ENCODE results near the gene NME4. TPM values are rescaled to one million over a fixed set of nuclear protein-coding genes. Genes with fewer than 3 reads are reported as not detected.

The NME4 gene
- polyA plus RNA-seq, 1 of the 3 experiments (the other 2 are of a cell fraction): 509 TPM

DNA sequence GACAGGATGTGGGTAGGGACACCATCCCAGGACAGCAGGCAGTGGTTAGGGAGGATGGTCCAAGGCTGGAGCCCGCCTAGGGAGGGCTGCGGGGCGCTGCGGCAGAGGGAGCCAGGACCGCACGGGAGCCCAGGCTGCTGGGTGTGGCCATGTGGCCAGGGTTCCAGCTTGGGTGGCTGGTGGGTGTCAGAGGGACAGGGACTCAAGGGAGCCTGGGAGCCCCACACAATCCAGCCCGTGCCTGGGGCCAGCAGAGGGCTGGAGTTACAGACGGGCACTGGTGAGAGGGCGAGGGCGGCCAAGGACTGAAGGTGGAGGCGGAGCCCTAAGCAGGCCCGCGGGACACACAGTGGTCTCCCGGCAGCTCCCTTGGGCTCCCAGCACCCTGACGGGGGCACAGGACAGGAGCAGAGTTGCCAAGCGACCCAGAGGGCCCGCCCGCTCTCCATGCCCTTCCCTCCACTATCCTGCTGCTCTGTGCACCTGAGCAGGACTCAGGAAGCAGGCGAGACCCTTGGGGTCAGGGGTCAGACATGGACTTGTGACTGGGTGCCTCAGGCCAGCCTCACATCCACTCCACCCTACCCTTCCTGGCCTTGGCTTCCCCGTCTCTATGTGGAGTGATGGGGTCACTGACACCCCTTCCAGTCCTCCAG, 33.8 kb upstream of the NME4 start:
- TF ChIP-seq, protein P1, sequence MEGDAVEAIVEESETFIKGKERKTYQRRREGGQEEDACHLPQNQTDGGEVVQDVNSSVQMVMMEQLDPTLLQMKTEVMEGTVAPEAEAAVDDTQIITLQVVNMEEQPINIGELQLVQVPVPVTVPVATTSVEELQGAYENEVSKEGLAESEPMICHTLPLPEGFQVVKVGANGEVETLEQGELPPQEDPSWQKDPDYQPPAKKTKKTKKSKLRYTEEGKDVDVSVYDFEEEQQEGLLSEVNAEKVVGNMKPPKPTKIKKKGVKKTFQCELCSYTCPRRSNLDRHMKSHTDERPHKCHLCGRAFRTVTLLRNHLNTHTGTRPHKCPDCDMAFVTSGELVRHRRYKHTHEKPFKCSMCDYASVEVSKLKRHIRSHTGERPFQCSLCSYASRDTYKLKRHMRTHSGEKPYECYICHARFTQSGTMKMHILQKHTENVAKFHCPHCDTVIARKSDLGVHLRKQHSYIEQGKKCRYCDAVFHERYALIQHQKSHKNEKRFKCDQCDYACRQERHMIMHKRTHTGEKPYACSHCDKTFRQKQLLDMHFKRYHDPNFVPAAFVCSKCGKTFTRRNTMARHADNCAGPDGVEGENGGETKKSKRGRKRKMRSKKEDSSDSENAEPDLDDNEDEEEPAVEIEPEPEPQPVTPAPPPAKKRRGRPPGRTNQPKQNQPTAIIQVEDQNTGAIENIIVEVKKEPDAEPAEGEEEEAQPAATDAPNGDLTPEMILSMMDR (IDR thresholded peaks at IDR 0.05): no peak
- TF ChIP-seq MEF2A (IDR thresholded peaks at IDR 0.05; ENCODE audit: borderline replicate concordance, low read depth): no peak
- TF ChIP-seq EP300 (IDR thresholded peaks at IDR 0.05; ENCODE audit: borderline replicate concordance in 1 of 2, low read depth in 1 of 2, low read length in 1 of 2): no peak
- no peak for TF ChIP-seq NFIC (IDR thresholded peaks at IDR 0.05; ENCODE audit: borderline replicate concordance)
- TF ChIP-seq, protein P2, sequence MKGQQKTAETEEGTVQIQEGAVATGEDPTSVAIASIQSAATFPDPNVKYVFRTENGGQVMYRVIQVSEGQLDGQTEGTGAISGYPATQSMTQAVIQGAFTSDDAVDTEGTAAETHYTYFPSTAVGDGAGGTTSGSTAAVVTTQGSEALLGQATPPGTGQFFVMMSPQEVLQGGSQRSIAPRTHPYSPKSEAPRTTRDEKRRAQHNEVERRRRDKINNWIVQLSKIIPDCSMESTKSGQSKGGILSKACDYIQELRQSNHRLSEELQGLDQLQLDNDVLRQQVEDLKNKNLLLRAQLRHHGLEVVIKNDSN (IDR thresholded peaks at IDR 0.05; ENCODE audit: borderline replicate concordance, low read depth): no peak
- TF ChIP-seq TEAD4 (IDR thresholded peaks at IDR 0.05; ENCODE audit: borderline replicate concordance, insufficient read depth): no peak
- TF ChIP-seq, protein P3, sequence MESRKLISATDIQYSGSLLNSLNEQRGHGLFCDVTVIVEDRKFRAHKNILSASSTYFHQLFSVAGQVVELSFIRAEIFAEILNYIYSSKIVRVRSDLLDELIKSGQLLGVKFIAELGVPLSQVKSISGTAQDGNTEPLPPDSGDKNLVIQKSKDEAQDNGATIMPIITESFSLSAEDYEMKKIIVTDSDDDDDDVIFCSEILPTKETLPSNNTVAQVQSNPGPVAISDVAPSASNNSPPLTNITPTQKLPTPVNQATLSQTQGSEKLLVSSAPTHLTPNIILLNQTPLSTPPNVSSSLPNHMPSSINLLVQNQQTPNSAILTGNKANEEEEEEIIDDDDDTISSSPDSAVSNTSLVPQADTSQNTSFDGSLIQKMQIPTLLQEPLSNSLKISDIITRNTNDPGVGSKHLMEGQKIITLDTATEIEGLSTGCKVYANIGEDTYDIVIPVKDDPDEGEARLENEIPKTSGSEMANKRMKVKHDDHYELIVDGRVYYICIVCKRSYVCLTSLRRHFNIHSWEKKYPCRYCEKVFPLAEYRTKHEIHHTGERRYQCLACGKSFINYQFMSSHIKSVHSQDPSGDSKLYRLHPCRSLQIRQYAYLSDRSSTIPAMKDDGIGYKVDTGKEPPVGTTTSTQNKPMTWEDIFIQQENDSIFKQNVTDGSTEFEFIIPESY (IDR thresholded peaks at IDR 0.05; ENCODE audit: borderline replicate concordance, low read depth): no peak
- no peak for TF ChIP-seq FOSL2 (IDR thresholded peaks at IDR 0.05; ENCODE audit: borderline replicate concordance, low read depth)
- TF ChIP-seq, protein P4, sequence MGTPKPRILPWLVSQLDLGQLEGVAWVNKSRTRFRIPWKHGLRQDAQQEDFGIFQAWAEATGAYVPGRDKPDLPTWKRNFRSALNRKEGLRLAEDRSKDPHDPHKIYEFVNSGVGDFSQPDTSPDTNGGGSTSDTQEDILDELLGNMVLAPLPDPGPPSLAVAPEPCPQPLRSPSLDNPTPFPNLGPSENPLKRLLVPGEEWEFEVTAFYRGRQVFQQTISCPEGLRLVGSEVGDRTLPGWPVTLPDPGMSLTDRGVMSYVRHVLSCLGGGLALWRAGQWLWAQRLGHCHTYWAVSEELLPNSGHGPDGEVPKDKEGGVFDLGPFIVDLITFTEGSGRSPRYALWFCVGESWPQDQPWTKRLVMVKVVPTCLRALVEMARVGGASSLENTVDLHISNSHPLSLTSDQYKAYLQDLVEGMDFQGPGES (IDR thresholded peaks at IDR 0.05; ENCODE audit: low read depth, low read length): no peak
- no peak for TF ChIP-seq MXI1 (IDR thresholded peaks at IDR 0.05; ENCODE audit: low read depth, low read length)
- TF ChIP-seq SMC3 (IDR thresholded peaks at IDR 0.05; ENCODE audit: low read depth, low read length): no peak
- TF ChIP-seq FOXM1 (IDR thresholded peaks at IDR 0.05; ENCODE audit: low read depth): no peak
- TF ChIP-seq TCF12 (IDR thresholded peaks at IDR 0.05): no peak

More for the DNA sequence above, 33.8 kb upstream of the NME4 start:
- Histone ChIP-seq H3K36me3 (replicated peaks in 1 of 2; ENCODE audit: control insufficient read depth in 1 of 2, insufficient read depth in 2 of 2, low read length in 1 of 2) (peaks cover 1 to 12% of the 10 kb centered on the region in 2 experiments), H3K79me2 (ENCODE audit: insufficient read depth) (no peaks in the 10 kb centered on the region), H3K9me3 (no peaks in the 10 kb centered on the region), H3K27me3 (ENCODE audit: insufficient read depth) (no peaks in the 10 kb centered on the region), H3K27ac (ENCODE audit: low read depth in 2 of 2, low read length in 1 of 2) (no peak overlapping the region), H2AFZ (ENCODE audit: low read depth) (no peak overlapping the region), H3K4me1 (ENCODE audit: control insufficient read depth in 1 of 2, insufficient read depth in 2 of 2, low read depth in 1 of 2, low read length in 1 of 2) (peaks cover 0 to 18% of the 10 kb centered on the region in 2 experiments; a peak in 1 of 4 replicates), H3K9ac (no peak overlapping the region), H4K20me1 (ENCODE audit: insufficient read depth) (no peaks in the 10 kb centered on the region), H3K9me2 (no peaks in the 10 kb centered on the region), H3F3A (replicated peaks; ENCODE audit: insufficient read depth) (peaks cover 8% of the 10 kb centered on the region), H3K4me3 (ENCODE audit: low read depth in 2 of 2, low read length in 1 of 2) (no peak overlapping the region), H3K4me2 (no peak overlapping the region)
- CTCF ChIA-PET: interaction anchor here (0.8 to 4.8 kb wide), 17 partner anchors 8 to 299 kb away, joined by 3 to 74 read pairs (median 14); partner anchors contain the start of genes AXIN1, FAM234A, HBQ1 and MRPL28
- POLR2A ChIA-PET: interaction anchor here (1.4 kb wide), 1 partner anchor 135 kb away, joined by 3 read pairs; no protein-coding TSS in a partner anchor
- 74% methylated on average over 18 of the region's 20 CpGs for WGBS (ENCODE audit: low lambda C conversion rate)
- DNase-seq: peak; percentile 57
